IgD-negative memory B cell (primary cell): ENCODE data around the gene ZNF599. TPM values are rescaled to one million over a fixed set of nuclear protein-coding genes. Genes with fewer than 3 reads are reported as not detected.

ENCODE experiments used
- H3K27ac Mint-ChIP-seq, 3 donors: one replicate each; pipeline ENCODE4 v1.8.0; 2020 to 2022; ENCODE audit warnings: mild to moderate bottlenecking in 3 of 3, mixed read lengths in 3 of 3, moderate library complexity in 1 of 3
- H3K27me3 Mint-ChIP-seq: one replicate; pipeline ENCODE4 v1.8.0; 2021; ENCODE audit warnings: mixed read lengths
- H3K36me3 Mint-ChIP-seq: one replicate; pipeline ENCODE4 v1.8.0; 2020; ENCODE audit warnings: mild to moderate bottlenecking, mixed read lengths
- H3K4me1 Mint-ChIP-seq, 3 donors: one replicate each; pipeline ENCODE4 v1.8.0; 2020 to 2022; ENCODE audit warnings: mixed read lengths in 3 of 3, mild to moderate bottlenecking in 1 of 3
- H3K4me3 Mint-ChIP-seq, 4 donors: one replicate each; pipeline ENCODE4 v1.8.0; 2020 to 2022; ENCODE audit warnings: mild to moderate bottlenecking in 4 of 4, mixed read lengths in 4 of 4, moderate library complexity in 3 of 4
- H3K9me3 Mint-ChIP-seq, 3 donors: one replicate each; pipeline ENCODE4 v1.8.0; 2020 to 2021; ENCODE audit warnings: mixed read lengths in 3 of 3, mild to moderate bottlenecking in 1 of 3
- polyA plus RNA-seq: library from polyadenylated mRNA; unstranded; fragments of 300-500 nt; fragmentation: Illumina TruSeq; gene quantifications from one replicate; pipeline ENCODE4 v1.2.3, GENCODE V29; 2021

Gene ZNF599
- polyA plus RNA-seq, 1 donor from 2014 or later, result 4.4 TPM

- Mint-ChIP-seq H3K27ac (no peak overlapping the region), H3K4me3 (peak overlapping the region; percentile 25 to 72 (median 44)), H3K27me3 (peaks cover 4% of the 10 kb centered on the region), H3K36me3 (peaks cover 4% of the 10 kb centered on the region), H3K9me3 (peaks cover 0 to 3% (median 0%) of the 10 kb centered on the region in 3 donors), H3K4me1 (peaks cover 18 to 23% (median 21%) of the 10 kb centered on the region in 3 donors)
Measured at GRCh38 chr19:34731019-34731829, 41.8 kb downstream of the ZNF599 start.

GRCh38 chr19:34725400-34725799, 47.6 kb downstream of the ZNF599 start:
- peaks cover 10% of the 10 kb centered on the region for H3K27me3 Mint-ChIP-seq

GRCh38 chr19:34722353-34722752, 50.7 kb downstream of the ZNF599 start:
- Mint-ChIP-seq H3K4me3 (no peak overlapping the region), H3K9me3 (no peaks in the 10 kb centered on the region), H3K27me3 (peaks cover 10% of the 10 kb centered on the region), H3K4me1 (no peaks in the 10 kb centered on the region), H3K27ac (no peak overlapping the region), H3K36me3 (no peaks in the 10 kb centered on the region)

More at GRCh38 chr19:34725400-34725799, 47.6 kb downstream of the ZNF599 start:
- H3K4me1 Mint-ChIP-seq, result no peaks in the 10 kb centered on the region
- H3K4me3 Mint-ChIP-seq, result no peak overlapping the region
- no peaks in the 10 kb centered on the region for H3K36me3 Mint-ChIP-seq
- H3K9me3 Mint-ChIP-seq, result no peaks in the 10 kb centered on the region
- H3K27ac Mint-ChIP-seq, result peak overlapping the region in 1 of 3 donors; percentile 29

- peaks cover 6 to 14% (median 6%) of the 10 kb centered on the region in 3 donors for H3K9me3 Mint-ChIP-seq
- no peaks in the 10 kb centered on the region for H3K36me3 Mint-ChIP-seq
- H3K4me3 Mint-ChIP-seq, result no peak overlapping the region
- no peak overlapping the region for H3K27ac Mint-ChIP-seq
- peaks cover 10% of the 10 kb centered on the region for H3K27me3 Mint-ChIP-seq
- peaks cover 0 to 1% (median 0%) of the 10 kb centered on the region in 3 donors for H3K4me1 Mint-ChIP-seq
Measured at GRCh38 chr19:34715357-34715756, 57.7 kb downstream of the ZNF599 start.

- H3K36me3 Mint-ChIP-seq, result no peaks in the 10 kb centered on the region
- no peak overlapping the region for H3K4me3 Mint-ChIP-seq
- peaks cover 6 to 14% (median 6%) of the 10 kb centered on the region in 3 donors for H3K9me3 Mint-ChIP-seq
- H3K27ac Mint-ChIP-seq, result peak overlapping the region in 1 of 3 donors; percentile 36
- peaks cover 14% of the 10 kb centered on the region for H3K27me3 Mint-ChIP-seq
- peaks cover 0 to 1% (median 0%) of the 10 kb centered on the region in 3 donors for H3K4me1 Mint-ChIP-seq
Measured at GRCh38 chr19:34713262-34713637, 59.8 kb downstream of the ZNF599 start.

- Mint-ChIP-seq H3K36me3 (no peaks in the 10 kb centered on the region), H3K4me3 (no peak overlapping the region), H3K9me3 (peaks cover 6 to 14% (median 6%) of the 10 kb centered on the region in 3 donors), H3K4me1 (peaks cover 0 to 1% (median 0%) of the 10 kb centered on the region in 3 donors), H3K27ac (no peak overlapping the region), H3K27me3 (peaks cover 18% of the 10 kb centered on the region)
Measured at GRCh38 chr19:34712395-34713261, 60.4 kb downstream of the ZNF599 start.

GRCh38 chr19:34711890-34712289, 61.1 kb downstream of the ZNF599 start:
- Mint-ChIP-seq H3K36me3 (no peaks in the 10 kb centered on the region), H3K9me3 (peaks cover 9 to 14% (median 9%) of the 10 kb centered on the region in 3 donors), H3K27me3 (peaks cover 22% of the 10 kb centered on the region), H3K27ac (no peak overlapping the region), H3K4me3 (no peak overlapping the region), H3K4me1 (peaks cover 0 to 1% (median 0%) of the 10 kb centered on the region in 3 donors)

Other genes starting within 250 kb of the ZNF599 start
- gene SCGB2B2, start 96.1 kb downstream of the ZNF599 start, polyA plus RNA-seq, result not detected
- 13.1 TPM for gene ZNF302, start 95.5 kb downstream of the ZNF599 start, polyA plus RNA-seq
- 28.3 TPM for gene ZNF181, start 39.0 kb downstream of the ZNF599 start, polyA plus RNA-seq
- 1.6 TPM for gene ZNF30, start 153.7 kb upstream of the ZNF599 start, polyA plus RNA-seq
- gene ZNF792, start 191.0 kb upstream of the ZNF599 start, polyA plus RNA-seq, result 8.9 TPM
- gene GRAMD1A, start 227.1 kb upstream of the ZNF599 start, polyA plus RNA-seq, result 18.1 TPM